SHP77 (cell line): ENCODE results near the gene PIGV.
"Not testable (repeated sequence)": the region's sequence is repeated elsewhere in the genome, so short reads cannot be mapped to it uniquely, and the experiment has no call there.

Source experiments
- DNase-seq, 2 experiments: peaks; one replicate each; lab custom pipeline; 2025; lab: John Stamatoyannopoulos, UW

Gene PIGV

GRCh38 chr1:26833432-26834405 lies 46.0 kb downstream of the PIGV start:
- DNase-seq: no peak

GRCh38 chr1:26837665-26838064 lies 49.9 kb downstream of the PIGV start:
- not testable (repeated sequence) for DNase-seq

- no peak for DNase-seq
Measured at GRCh38 chr1:26838474-26839338, 51.0 kb downstream of the PIGV start.

- no peak for DNase-seq
Measured at GRCh38 chr1:26839339-26839722, 51.6 kb downstream of the PIGV start.

- no peak for DNase-seq
Measured at GRCh38 chr1:26839779-26840178, 52.0 kb downstream of the PIGV start.

GRCh38 chr1:26844424-26845196 lies 56.9 kb downstream of the PIGV start:
- DNase-seq: no peak

- not testable (repeated sequence) for DNase-seq
Measured at GRCh38 chr1:26847826-26848225, 60.1 kb downstream of the PIGV start.
